Smooth muscle cell (in vitro differentiated cells): ENCODE measurements around the gene CNIH3. TPM values are rescaled to one million over a fixed set of nuclear protein-coding genes. Genes with fewer than 3 reads are reported as not detected.

Experiments used
- DNase-seq: peaks from one replicate; lab custom pipeline; 2025; ENCODE audit not compliant: unreplicated experiment; lab: John Stamatoyannopoulos, UW
- H2AFZ ChIP-seq: fragments of 200-600 bp; sonication (generic); 2 replicates; pipeline ENCODE4 v1.6.0; 2016; ENCODE audit warnings: antibody characterized with exemption, low read depth, mild to moderate bottlenecking
- H3F3A ChIP-seq: fragments of 200-600 bp; sonication (generic); 2 replicates; pipeline ENCODE4 v1.6.0; 2017; ENCODE audit warnings: antibody characterized with exemption, low read depth
- H3K27ac ChIP-seq: fragments of 200-600 bp; sonication (generic); 2 replicates; pipeline ENCODE4 v1.5.1; 2016; ENCODE audit warnings: low read depth, mild to moderate bottlenecking
- H3K27me3 ChIP-seq: fragments of 200-600 bp; sonication (generic); 2 replicates; pipeline ENCODE4 v1.6.1; 2016; ENCODE audit warnings: low read depth, mild to moderate bottlenecking
- H3K36me3 ChIP-seq: fragments of 200-600 bp; sonication (generic); 2 replicates; pipeline ENCODE4 v1.5.1; 2016; ENCODE audit warnings: low read depth
- H3K4me1 ChIP-seq: fragments of 200-600 bp; sonication (generic); 2 replicates; pipeline ENCODE4 v1.5.1; 2016; ENCODE audit warnings: low read depth
- H3K4me2 ChIP-seq: fragments of 200-600 bp; sonication (generic); 2 replicates; pipeline ENCODE4 v1.6.0; 2016; ENCODE audit warnings: mild to moderate bottlenecking
- H3K4me3 ChIP-seq: fragments of 200-600 bp; sonication (generic); 2 replicates; pipeline ENCODE4 v1.5.1; 2016; ENCODE audit warnings: mild to moderate bottlenecking
- H3K79me2 ChIP-seq: fragments of 200-600 bp; sonication (generic); 2 replicates; pipeline ENCODE4 v1.6.0; 2016; ENCODE audit warnings: low read depth, mild to moderate bottlenecking
- H3K9ac ChIP-seq: fragments of 200-600 bp; sonication (generic); 2 replicates; pipeline ENCODE4 v1.6.0; 2016; ENCODE audit warnings: low read depth
- H3K9me3 ChIP-seq: fragments of 200-600 bp; sonication (generic); replicated peaks from 2 replicates; pipeline ENCODE4 v1.5.1; 2016; ENCODE audit warnings: low read depth
- H4K20me1 ChIP-seq: fragments of 200-600 bp; sonication (generic); 2 replicates; pipeline ENCODE4 v1.6.0; 2016; ENCODE audit warnings: low read depth
- WGBS: methylation state at CpG from one replicate; pipeline ENCODE4 v1.1.7; 2016; ENCODE audit warnings: low lambda C conversion rate; 5-methylcytosine and 5-hydroxymethylcytosine counted together
- polyA plus RNA-seq: library from polyadenylated mRNA; unstranded; fragments of >200 nt; fragmentation: Nextera tagmentation; extraction: Ambion mirVana; gene quantifications from 2 replicates; pipeline ENCODE4 v1.2.1, GENCODE V29; 2016
- total RNA-seq: library from RNA; depleted of rRNA; stranded (reverse); fragments of >200 nt; gene quantifications from 2 replicates; pipeline ENCODE4 v1.2.3, GENCODE V29; 2014
- TF ChIP-seq, protein P1 (sequence below): fragments of 200-600 bp; sonication (generic); IDR thresholded peaks from 2 replicates; pipeline ENCODE4 v1.5.1; 2017; ENCODE audit warnings: borderline replicate concordance, mild to moderate bottlenecking, antibody characterized with exemption; ENCODE audit not compliant: insufficient read depth, poor library complexity, severe bottlenecking

The CNIH3 gene
- total and polyA plus RNA-seq, 2 experiments from 2014 or later: 6.6 to 8.0 TPM

DNA sequence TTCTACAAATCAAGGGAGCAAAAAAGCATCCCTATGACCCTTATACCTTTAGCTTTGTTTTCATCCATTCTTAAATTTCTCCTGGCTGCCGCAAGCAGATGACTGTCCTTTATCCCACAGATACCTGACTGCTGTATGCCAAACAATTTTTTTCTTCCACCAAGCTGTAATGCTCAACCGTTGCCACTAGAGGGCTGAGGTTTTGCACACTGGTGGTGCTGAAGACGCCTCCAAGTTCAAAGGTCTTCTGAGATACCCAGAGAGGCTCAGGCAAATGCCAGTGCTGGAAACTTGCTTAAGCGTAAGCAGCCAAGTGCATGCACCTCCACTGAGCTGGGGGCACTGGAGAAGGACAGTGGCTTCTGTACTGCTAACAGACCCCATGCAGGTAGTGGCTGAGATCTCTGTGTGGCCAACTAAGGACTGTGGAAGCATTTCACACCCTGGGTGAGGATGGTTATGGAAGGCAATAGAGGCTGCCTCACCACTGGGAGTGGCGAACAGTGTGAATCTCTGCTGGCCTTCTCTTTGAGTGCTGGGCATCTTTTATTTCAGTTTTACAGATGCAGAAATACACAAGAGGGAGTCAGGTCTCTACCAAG is 28.5 kb downstream of the CNIH3 start:
- Histone ChIP-seq H3K4me2 (no peak overlapping the region), H3K4me3 (no peak overlapping the region), H4K20me1 (no peaks in the 10 kb centered on the region), H3F3A (no peaks in the 10 kb centered on the region), H2AFZ (no peak overlapping the region), H3K36me3 (no peaks in the 10 kb centered on the region), H3K4me1 (no peaks in the 10 kb centered on the region), H3K27ac (no peak overlapping the region), H3K79me2 (no peaks in the 10 kb centered on the region), H3K27me3 (no peaks in the 10 kb centered on the region), H3K9me3 (no peaks in the 10 kb centered on the region), H3K9ac (no peak overlapping the region)
- TF ChIP-seq, protein P1, sequence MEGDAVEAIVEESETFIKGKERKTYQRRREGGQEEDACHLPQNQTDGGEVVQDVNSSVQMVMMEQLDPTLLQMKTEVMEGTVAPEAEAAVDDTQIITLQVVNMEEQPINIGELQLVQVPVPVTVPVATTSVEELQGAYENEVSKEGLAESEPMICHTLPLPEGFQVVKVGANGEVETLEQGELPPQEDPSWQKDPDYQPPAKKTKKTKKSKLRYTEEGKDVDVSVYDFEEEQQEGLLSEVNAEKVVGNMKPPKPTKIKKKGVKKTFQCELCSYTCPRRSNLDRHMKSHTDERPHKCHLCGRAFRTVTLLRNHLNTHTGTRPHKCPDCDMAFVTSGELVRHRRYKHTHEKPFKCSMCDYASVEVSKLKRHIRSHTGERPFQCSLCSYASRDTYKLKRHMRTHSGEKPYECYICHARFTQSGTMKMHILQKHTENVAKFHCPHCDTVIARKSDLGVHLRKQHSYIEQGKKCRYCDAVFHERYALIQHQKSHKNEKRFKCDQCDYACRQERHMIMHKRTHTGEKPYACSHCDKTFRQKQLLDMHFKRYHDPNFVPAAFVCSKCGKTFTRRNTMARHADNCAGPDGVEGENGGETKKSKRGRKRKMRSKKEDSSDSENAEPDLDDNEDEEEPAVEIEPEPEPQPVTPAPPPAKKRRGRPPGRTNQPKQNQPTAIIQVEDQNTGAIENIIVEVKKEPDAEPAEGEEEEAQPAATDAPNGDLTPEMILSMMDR: peak; percentile 92
- 38% methylated on average over 5 of the region's 5 CpGs for WGBS
- no peak for DNase-seq

DNA sequence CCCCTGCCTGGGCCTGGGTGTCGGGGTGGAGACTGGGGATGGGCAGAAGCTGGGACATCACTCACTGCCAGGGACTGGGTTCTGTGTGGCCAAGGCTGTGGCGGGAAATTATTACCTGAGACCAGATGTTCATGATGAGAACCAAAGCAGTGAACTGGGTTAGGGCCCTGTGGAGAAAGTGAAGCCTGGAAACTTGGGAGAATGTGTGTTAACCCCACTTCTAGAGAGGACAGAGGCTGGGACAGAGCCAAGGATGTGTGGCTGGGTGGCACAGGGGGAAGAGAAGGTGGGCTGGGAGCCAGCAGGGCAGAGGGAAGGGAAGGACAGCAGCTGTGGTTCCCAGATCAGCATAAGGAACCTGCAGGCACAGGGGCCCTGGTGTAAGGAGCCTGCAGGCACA is 31.3 kb downstream of the CNIH3 start:
- Histone ChIP-seq H3K79me2 (no peaks in the 10 kb centered on the region), H3K9ac (no peak overlapping the region), H3K4me1 (no peaks in the 10 kb centered on the region), H3K4me2 (no peak overlapping the region), H4K20me1 (no peaks in the 10 kb centered on the region), H3K4me3 (no peak overlapping the region), H3K36me3 (no peaks in the 10 kb centered on the region), H2AFZ (no peak overlapping the region), H3K27ac (no peak overlapping the region), H3K27me3 (no peaks in the 10 kb centered on the region), H3F3A (no peaks in the 10 kb centered on the region), H3K9me3 (no peaks in the 10 kb centered on the region)
- no peak for DNase-seq
- TF ChIP-seq, protein P1: no peak
- WGBS: 98% methylated on average over 2 of the region's 2 CpGs

GRCh38 chr1:224650290-224650689 is 34.2 kb downstream of the CNIH3 start:
- H3K27ac ChIP-seq: no peak overlapping the region
- no peaks in the 10 kb centered on the region for H3K36me3 ChIP-seq
- H3F3A ChIP-seq: no peaks in the 10 kb centered on the region
- no peak overlapping the region for H2AFZ ChIP-seq
- WGBS: 85% methylated on average over 3 of the region's 3 CpGs
- no peaks in the 10 kb centered on the region for H3K79me2 ChIP-seq
- no peaks in the 10 kb centered on the region for H3K27me3 ChIP-seq
- H4K20me1 ChIP-seq: no peaks in the 10 kb centered on the region
- no peaks in the 10 kb centered on the region for H3K4me1 ChIP-seq
- H3K4me3 ChIP-seq: no peak overlapping the region
- H3K9me3 ChIP-seq: no peaks in the 10 kb centered on the region
- DNase-seq: no peak
- no peak overlapping the region for H3K9ac ChIP-seq
- TF ChIP-seq, protein P1: no peak
- no peak overlapping the region for H3K4me2 ChIP-seq

- no peak overlapping the region for H3K4me3 ChIP-seq
- H3K9me3 ChIP-seq: no peaks in the 10 kb centered on the region
- H3K79me2 ChIP-seq: no peaks in the 10 kb centered on the region
- no peak overlapping the region for H3K27ac ChIP-seq
- no peaks in the 10 kb centered on the region for H3F3A ChIP-seq
- H3K4me2 ChIP-seq: no peak overlapping the region
- H3K27me3 ChIP-seq: no peaks in the 10 kb centered on the region
- no peak overlapping the region for H2AFZ ChIP-seq
- 61% methylated on average over 7 of the region's 7 CpGs for WGBS
- no peaks in the 10 kb centered on the region for H4K20me1 ChIP-seq
- DNase-seq: no peak
- TF ChIP-seq, protein P1: no peak
- no peaks in the 10 kb centered on the region for H3K4me1 ChIP-seq
- H3K9ac ChIP-seq: no peak overlapping the region
- H3K36me3 ChIP-seq: no peaks in the 10 kb centered on the region
Measured at GRCh38 chr1:224651188-224651587, 35.1 kb downstream of the CNIH3 start.
